OCI-LY1 (cell line): ENCODE results near the gene PTPN18.

Source experiments
- CTCF ChIP-seq: fragments of 200-600 bp; sonication (generic), shearing (Covaris generic); IDR thresholded peaks from 2 replicates; pipeline ENCODE4 v1.5.1; 2017; ENCODE audit warnings: mild to moderate bottlenecking, antibody characterized with exemption, low read length, moderate library complexity, mixed read lengths
- EZH2 ChIP-seq: fragments of 200-600 bp; sonication (generic), shearing (Covaris generic); IDR thresholded peaks from 2 replicates; pipeline ENCODE4 v1.8.0; 2017; ENCODE audit warnings: borderline replicate concordance, mixed run types, mild to moderate bottlenecking, antibody characterized with exemption, low read length, moderate library complexity, mixed read lengths

- no peak for TF ChIP-seq CTCF
- no peak for TF ChIP-seq EZH2
Observed at GRCh38 chr2:130357864-130358263, 2.0 kb downstream of the PTPN18 start.
